H1 (cell line): ENCODE results near the gene UBE2I. TPM values are rescaled to one million over a fixed set of nuclear protein-coding genes. Genes with fewer than 3 reads are reported as not detected.

Source experiments
- CTCF ChIA-PET: fragments of 300-600 bp; sonication (Branson Sonifier 250); formaldehyde crosslinking; loops from one replicate; lab custom pipeline; 2021; ENCODE audit not compliant: partially characterized antibody; lab: Charles Lee
- POLR2A ChIA-PET: fragments of 300-600 bp; sonication (Branson Sonifier 250); formaldehyde crosslinking; loops from one replicate; lab custom pipeline; 2021; ENCODE audit warnings: inconsistent platforms; ENCODE audit not compliant: partially characterized antibody; lab: Charles Lee
- DNase-seq, 2 experiments: peaks; one replicate each; pipeline versions ENCODE4 v3.0.0 to v3.0.0-alpha.2; 2010 to 2022; ENCODE audit warnings: low spot score in 2 of 2, low read depth in 1 of 2, mixed read lengths in 1 of 2
- FAIRE-seq: peaks from 2 replicates; lab custom pipeline; 2011; peaks lifted over from hg19 to GRCh38; lab: Jason Lieb, UNC
- H2AFZ ChIP-seq: 2 replicates; pipeline ENCODE4 v1.8.1; 2012; ENCODE audit warnings: low read length, inconsistent platforms
- H2AK5ac ChIP-seq: 2 replicates; pipeline ENCODE4 v1.6.1; 2013; ENCODE audit warnings: low read depth, low read length
- H2BK120ac ChIP-seq: replicated peaks from 2 replicates; pipeline ENCODE3; 2013; ENCODE audit warnings: low read depth, low read length, inconsistent platforms
- H2BK12ac ChIP-seq: 2 replicates; pipeline ENCODE4 v1.6.1; 2013; ENCODE audit warnings: low read depth, low read length
- H2BK15ac ChIP-seq: 2 replicates; pipeline ENCODE4 v1.6.1; 2013; ENCODE audit warnings: low read length
- H2BK20ac ChIP-seq: 2 replicates; pipeline ENCODE4 v1.6.1; 2013; ENCODE audit warnings: low read length
- H2BK5ac ChIP-seq: 2 replicates; pipeline ENCODE4 v1.6.1; 2013; ENCODE audit warnings: low read depth, low read length
- H3K14ac ChIP-seq: 2 replicates; pipeline ENCODE4 v1.6.1; 2013; ENCODE audit warnings: inconsistent platforms; ENCODE audit not compliant: insufficient read length
- H3K18ac ChIP-seq: 2 replicates; pipeline ENCODE4 v1.6.1; 2013; ENCODE audit warnings: low read length; ENCODE audit errors: extremely low read depth
- H3K23ac ChIP-seq: 2 replicates; pipeline ENCODE4 v1.6.1; 2013; ENCODE audit warnings: inconsistent platforms; ENCODE audit not compliant: insufficient read length
- H3K23me2 ChIP-seq: 2 replicates; pipeline ENCODE4 v1.6.1; 2013; ENCODE audit warnings: low read depth, low read length
- H3K27ac ChIP-seq: 2 replicates; pipeline ENCODE4 v1.6.1; 2011; ENCODE audit warnings: low read depth, low read length, inconsistent platforms
- H3K27me3 ChIP-seq, 4 experiments: replicated peaks in 1 of 4; 1 replicate in 1 of 4; 2 replicates in 3 of 4; pipeline versions ENCODE4 v1.6.1 to v1.8.1; 2011 to 2013; ENCODE audit warnings: low read length in 3 of 4, mild to moderate bottlenecking in 3 of 4, inconsistent platforms in 2 of 4, mixed read lengths in 2 of 4, moderate library complexity in 1 of 4; ENCODE audit not compliant: control insufficient read depth in 3 of 4, insufficient read depth in 3 of 4; ENCODE audit errors: extremely low read depth in 1 of 4
- H3K36me3 ChIP-seq, 4 experiments: 2 replicates each; pipeline versions ENCODE4 v1.6.1 to v1.8.1; 2011 to 2013; ENCODE audit warnings: mild to moderate bottlenecking in 4 of 4, low read length in 3 of 4, moderate library complexity in 2 of 4, control low read depth in 1 of 4, inconsistent platforms in 1 of 4; ENCODE audit not compliant: insufficient read depth in 4 of 4, control insufficient read depth in 2 of 4
- H3K4ac ChIP-seq: replicated peaks from 2 replicates; pipeline ENCODE3; 2013; ENCODE audit warnings: low read length, low read depth, mixed read lengths, inconsistent platforms; ENCODE audit not compliant: insufficient read length
- H3K4me1 ChIP-seq, 4 experiments: replicated peaks in 1 of 4; 1 replicate in 1 of 4; 2 replicates in 3 of 4; pipeline versions ENCODE4 v1.6.1 to v1.8.1; 2011 to 2013; ENCODE audit warnings: low read length in 3 of 4, inconsistent platforms in 2 of 4, mixed read lengths in 1 of 4; ENCODE audit not compliant: insufficient read depth in 4 of 4, control insufficient read depth in 3 of 4
- H3K4me2 ChIP-seq, 2 experiments: 2 replicates each; pipeline versions ENCODE4 v1.6.1 to v1.8.1; 2011 to 2013; ENCODE audit warnings: low read depth in 2 of 2, low read length in 2 of 2, control low read depth in 1 of 2, inconsistent platforms in 1 of 2, mild to moderate bottlenecking in 1 of 2; ENCODE audit not compliant: insufficient read depth in 1 of 2
- H3K4me3 ChIP-seq, 4 experiments: fragments of 200-600, 300-600 bp in 1 of 4; sonication (generic), shearing (Covaris generic), sonication (Bioruptor Twin) in 1 of 4; 2 replicates each; pipeline versions ENCODE4 v1.5.1 to v1.8.1; 2011 to 2016; ENCODE audit warnings: low read length in 4 of 4, low read depth in 3 of 4, control low read depth in 2 of 4, inconsistent platforms in 2 of 4, mild to moderate bottlenecking in 2 of 4, mixed read lengths in 1 of 4, moderate library complexity in 1 of 4; ENCODE audit not compliant: insufficient read depth in 2 of 4; ENCODE audit errors: extremely low read depth in 1 of 4
- H3K56ac ChIP-seq: replicated peaks from 2 replicates; pipeline ENCODE3; 2013; ENCODE audit warnings: low read depth, mild to moderate bottlenecking, mixed read lengths, low read length, inconsistent platforms; ENCODE audit not compliant: insufficient read length
- H3K79me1 ChIP-seq: 2 replicates; pipeline ENCODE4 v1.6.1; 2013; ENCODE audit warnings: low read depth, low read length, control low read depth
- H3K79me2 ChIP-seq, 2 experiments: 2 replicates each; pipeline versions ENCODE4 v1.6.1 to v1.8.1; 2012 to 2013; ENCODE audit warnings: low read length in 2 of 2, mild to moderate bottlenecking in 2 of 2, inconsistent platforms in 1 of 2; ENCODE audit not compliant: insufficient read depth in 2 of 2, control insufficient read depth in 1 of 2
- H3K9ac ChIP-seq, 4 experiments: replicated peaks in 1 of 4; 1 replicate in 1 of 4; 2 replicates in 3 of 4; pipeline versions ENCODE4 v1.6.1 to v1.8.1; 2011 to 2013; ENCODE audit warnings: low read depth in 3 of 4, low read length in 3 of 4, control low read depth in 2 of 4, mild to moderate bottlenecking in 2 of 4, moderate library complexity in 2 of 4, inconsistent platforms in 1 of 4; ENCODE audit errors: extremely low read depth in 1 of 4
- H3K9me3 ChIP-seq, 2 experiments: 2 replicates each; pipeline versions ENCODE4 v1.6.1 to v1.8.1; 2012 to 2013; ENCODE audit warnings: mild to moderate bottlenecking in 2 of 2, moderate library complexity in 2 of 2, control low read depth in 1 of 2, inconsistent platforms in 1 of 2, low read depth in 1 of 2, low read length in 1 of 2, mixed read lengths in 1 of 2; ENCODE audit not compliant: insufficient read depth in 2 of 2
- H4K20me1 ChIP-seq, 2 experiments: replicated peaks in 1 of 2; 2 replicates each; pipeline versions ENCODE3 to v1.8.1; 2011 to 2013; ENCODE audit warnings: inconsistent platforms in 2 of 2, low read length in 2 of 2, mild to moderate bottlenecking in 1 of 2; ENCODE audit not compliant: insufficient read depth in 2 of 2, control insufficient read depth in 1 of 2
- H4K5ac ChIP-seq: 2 replicates; pipeline ENCODE4 v1.6.1; 2013; ENCODE audit warnings: low read length, low read depth, mixed read lengths, inconsistent platforms; ENCODE audit not compliant: insufficient read length
- H4K8ac ChIP-seq: 2 replicates; pipeline ENCODE4 v1.8.0; 2013; ENCODE audit warnings: mild to moderate bottlenecking, moderate library complexity, low read length, inconsistent platforms; ENCODE audit not compliant: insufficient read depth; ENCODE audit errors: extremely low read depth
- H4K91ac ChIP-seq: replicated peaks from 2 replicates; pipeline ENCODE3; 2013; ENCODE audit warnings: low read length, mixed read lengths, inconsistent platforms; ENCODE audit not compliant: insufficient read length
- ATF3 ChIP-seq: IDR thresholded peaks from 2 replicates; pipeline ENCODE4 v1.6.1; 2011; ENCODE audit warnings: low read depth, mild to moderate bottlenecking, low read length; ENCODE audit not compliant: insufficient read depth
- BCL11A ChIP-seq, 2 experiments: IDR thresholded peaks; one replicate each; pipeline ENCODE4 v1.6.1; 2011; ENCODE audit warnings: low read depth in 2 of 2, low read length in 2 of 2, mild to moderate bottlenecking in 2 of 2
- CHD1 ChIP-seq: IDR thresholded peaks from 2 replicates; pipeline ENCODE4 v1.6.1; 2012; ENCODE audit warnings: low read depth, low read length, improper control_type of control experiment
- EGR1 ChIP-seq: IDR thresholded peaks from 2 replicates; pipeline ENCODE4 v1.6.1; 2011; ENCODE audit warnings: low read depth, low read length, borderline replicate concordance
- HDAC6 ChIP-seq: IDR thresholded peaks from one replicate; pipeline ENCODE4 v1.7.1; 2012; ENCODE audit warnings: low read depth, mild to moderate bottlenecking, inconsistent platforms, low read length, moderate library complexity
- KDM1A ChIP-seq: fragments of 200-600, 300-600 bp; sonication (generic); IDR thresholded peaks from 2 replicates; pipeline ENCODE4 v1.7.1; 2016; ENCODE audit warnings: mild to moderate bottlenecking, low read length, borderline replicate concordance
- POLR2A ChIP-seq, 2 experiments: IDR thresholded peaks; 1 replicate in 1 of 2; 2 replicates in 1 of 2; pipeline ENCODE4 v1.6.1; 2011; ENCODE audit warnings: low read depth in 2 of 2, low read length in 2 of 2, mild to moderate bottlenecking in 2 of 2; ENCODE audit errors: control extremely low read depth in 1 of 2
- POU5F1 ChIP-seq: IDR thresholded peaks from 2 replicates; pipeline ENCODE4 v1.6.1; 2011; ENCODE audit warnings: low read depth, mild to moderate bottlenecking, low read length, moderate library complexity
- RBBP5 ChIP-seq: IDR thresholded peaks from 2 replicates; pipeline ENCODE4 v1.7.1; 2012; ENCODE audit warnings: low read depth, mild to moderate bottlenecking, inconsistent platforms, low read length, moderate library complexity, borderline replicate concordance
- SIN3A ChIP-seq, 2 experiments: IDR thresholded peaks in 1 of 2; conservative IDR thresholded peaks in 1 of 2; 2 replicates each; pipeline ENCODE4 v1.6.1; 2011 to 2012; ENCODE audit warnings: low read length in 2 of 2, improper control_type of control experiment in 1 of 2, low read depth in 1 of 2, mild to moderate bottlenecking in 1 of 2
- SRF ChIP-seq: IDR thresholded peaks from 2 replicates; pipeline ENCODE4 v1.6.1; 2011; ENCODE audit warnings: mild to moderate bottlenecking, low read depth, low read length, moderate library complexity
- WGBS, 2 experiments: shearing (Covaris generic) in 1 of 2; methylation state at CpG; one replicate each; pipeline versions ENCODE4 v1.1.6 to v1.1.7; 2013 to 2015; ENCODE audit warnings: low lambda C conversion rate in 2 of 2, mixed read lengths in 2 of 2, inconsistent platforms in 1 of 2, low coverage in 1 of 2, missing lambda C conversion rate in 1 of 2; ENCODE audit not compliant: insufficient replicate concordance in 2 of 2, insufficient coverage in 1 of 2, insufficient read length in 1 of 2; ENCODE audit errors: extremely low coverage in 1 of 2, missing lambda C conversion rate in 1 of 2; 5-methylcytosine and 5-hydroxymethylcytosine counted together
- polyA plus RNA-seq, 7 experiments: library from polyadenylated mRNA; depleted of rRNA in 3 of 7; stranded (reverse) in 5 of 7; unstranded in 2 of 7; fragments of >200 nt in 5 of 7; fragments of 200-250 nt in 2 of 7; gene quantifications; 1 replicate in 5 of 7; 2 replicates in 1 of 7; 4 replicates in 1 of 7; pipeline versions ENCODE4 v1.2.1 to v1.2.3, GENCODE V29; 2011 to 2013; ENCODE audit warnings: missing spikeins in 2 of 7, mixed read lengths in 2 of 7
- total RNA-seq: library from RNA; stranded (reverse); fragmentation: NEBNext Ultra II Directional; extraction: Animal tissue kit (Norgen Biotek cat#: 25700); gene quantifications from 2 replicates; pipeline ENCODE4 v1.2.1, GENCODE V29; 2021

The UBE2I gene
- total and polyA plus RNA-seq, 2 of the 8 experiments (the other 6 are each of a cell fraction or from before 2014, with no cell fraction given): 148 to 268 TPM

GRCh38 chr16:1343428-1344242, 34.2 kb downstream of the UBE2I start:
- H3K4me1 ChIP-seq: peaks cover 0 to 12% (median 3%) of the 10 kb centered on the region in 4 experiments; a peak in 4 of 7 replicates
- WGBS, 2 experiments: 49% methylated on average over 36 of the region's 44 CpGs; no CpG with 5 or more reads in 1 of the 2 experiments
- no peaks in the 10 kb centered on the region for H3K79me1 ChIP-seq
- H2BK15ac ChIP-seq: no peak overlapping the region
- no peak overlapping the region for H3K18ac ChIP-seq
- FAIRE-seq (no peak), DNase-seq (no peak)
- H2AFZ ChIP-seq: no peak overlapping the region
- peaks cover 4% of the 10 kb centered on the region; the same call in 1 of the 2 replicates for H3K23me2 ChIP-seq
- H4K91ac ChIP-seq: no peak overlapping the region
- no peaks in the 10 kb centered on the region for H3K79me2 ChIP-seq
- no peak overlapping the region for H3K14ac ChIP-seq
- H2BK5ac ChIP-seq: no peak overlapping the region
- H2AK5ac ChIP-seq: no peak overlapping the region
- peaks cover 0 to 9% (median 0%) of the 10 kb centered on the region in 4 experiments; a peak in 2 of 8 replicates for H3K36me3 ChIP-seq
- no peak overlapping the region for H2BK12ac ChIP-seq
- no peak overlapping the region for H3K23ac ChIP-seq
- no peak overlapping the region for H2BK120ac ChIP-seq
- no peak overlapping the region for H3K56ac ChIP-seq
- peak overlapping the region; percentile 65 to 86 for H3K4me2 ChIP-seq
- no peak overlapping the region for H3K4ac ChIP-seq
- no peak overlapping the region for H4K5ac ChIP-seq
- POLR2A ChIA-PET: interaction anchor here (1.4 to 2.1 kb wide), 3 partner anchors 12 to 34 kb away, joined by 5 to 7 read pairs (median 7); no protein-coding TSS in a partner anchor
- peaks cover 0 to 12% of the 10 kb centered on the region in 2 experiments for H4K20me1 ChIP-seq
- CTCF ChIA-PET: interaction anchor here (0.5 to 11.1 kb wide), 7 partner anchors 12 to 43 kb away, joined by 3 to 52 read pairs (median 5); partner anchors contain the start of gene BAIAP3
- H3K4me3 ChIP-seq: peak overlapping the region; percentile 32 to 59 (median 41); a peak in 6 of 8 replicates
- no peak overlapping the region for H4K8ac ChIP-seq
- H2BK20ac ChIP-seq: no peak overlapping the region
- H3K9me3 ChIP-seq: no peaks in the 10 kb centered on the region
- H3K9ac ChIP-seq: no peak overlapping the region
- H3K27me3 ChIP-seq: peaks cover 0 to 7% (median 0%) of the 10 kb centered on the region in 4 experiments; a peak in 3 of 7 replicates
- no peak overlapping the region for H3K27ac ChIP-seq
- TF ChIP-seq SIN3A (conservative IDR thresholded peaks at IDR 0.05 in 1 of 2, IDR thresholded peaks at IDR 0.05 in 1 of 2; ENCODE audit: low read depth in 1 of 2, low read length in 2 of 2) (no peak), RBBP5 (no peak), HDAC6 (no peak), CHD1 (no peak), POLR2A (IDR thresholded peaks at IDR 0.05; ENCODE audit: control extremely low read depth in 1 of 2, low read depth in 2 of 2, low read length in 2 of 2) (no peak), EGR1 (no peak), POU5F1 (no peak), SRF (no peak), BCL11A (IDR thresholded peaks at IDR 0.05; ENCODE audit: low read depth in 2 of 2, low read length in 2 of 2) (no peak), ATF3 (no peak), KDM1A (no peak)
